ENCODE results near the gene B4GALNT2.

GRCh38 chr17:49104511-49105074 lies 28.0 kb upstream of the B4GALNT2 start:
- TF ChIP-seq, protein P1, sequence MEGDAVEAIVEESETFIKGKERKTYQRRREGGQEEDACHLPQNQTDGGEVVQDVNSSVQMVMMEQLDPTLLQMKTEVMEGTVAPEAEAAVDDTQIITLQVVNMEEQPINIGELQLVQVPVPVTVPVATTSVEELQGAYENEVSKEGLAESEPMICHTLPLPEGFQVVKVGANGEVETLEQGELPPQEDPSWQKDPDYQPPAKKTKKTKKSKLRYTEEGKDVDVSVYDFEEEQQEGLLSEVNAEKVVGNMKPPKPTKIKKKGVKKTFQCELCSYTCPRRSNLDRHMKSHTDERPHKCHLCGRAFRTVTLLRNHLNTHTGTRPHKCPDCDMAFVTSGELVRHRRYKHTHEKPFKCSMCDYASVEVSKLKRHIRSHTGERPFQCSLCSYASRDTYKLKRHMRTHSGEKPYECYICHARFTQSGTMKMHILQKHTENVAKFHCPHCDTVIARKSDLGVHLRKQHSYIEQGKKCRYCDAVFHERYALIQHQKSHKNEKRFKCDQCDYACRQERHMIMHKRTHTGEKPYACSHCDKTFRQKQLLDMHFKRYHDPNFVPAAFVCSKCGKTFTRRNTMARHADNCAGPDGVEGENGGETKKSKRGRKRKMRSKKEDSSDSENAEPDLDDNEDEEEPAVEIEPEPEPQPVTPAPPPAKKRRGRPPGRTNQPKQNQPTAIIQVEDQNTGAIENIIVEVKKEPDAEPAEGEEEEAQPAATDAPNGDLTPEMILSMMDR (IDR thresholded peaks at IDR 0.05; ENCODE audit: control extremely low read depth in 1 of 3, insufficient read depth in 1 of 3, low read depth in 1 of 3, low read length in 3 of 3), result no peak
- no peak for TF ChIP-seq CREB1 (IDR thresholded peaks at IDR 0.05)
- no peak for TF ChIP-seq POLR2A (IDR thresholded peaks at IDR 0.05; ENCODE audit: control extremely low read depth in 1 of 2, low read depth in 2 of 2, low read length in 2 of 2)
- no peak for TF ChIP-seq SP2 (IDR thresholded peaks at IDR 0.05; ENCODE audit: low read length)
- TF ChIP-seq, protein P2, sequence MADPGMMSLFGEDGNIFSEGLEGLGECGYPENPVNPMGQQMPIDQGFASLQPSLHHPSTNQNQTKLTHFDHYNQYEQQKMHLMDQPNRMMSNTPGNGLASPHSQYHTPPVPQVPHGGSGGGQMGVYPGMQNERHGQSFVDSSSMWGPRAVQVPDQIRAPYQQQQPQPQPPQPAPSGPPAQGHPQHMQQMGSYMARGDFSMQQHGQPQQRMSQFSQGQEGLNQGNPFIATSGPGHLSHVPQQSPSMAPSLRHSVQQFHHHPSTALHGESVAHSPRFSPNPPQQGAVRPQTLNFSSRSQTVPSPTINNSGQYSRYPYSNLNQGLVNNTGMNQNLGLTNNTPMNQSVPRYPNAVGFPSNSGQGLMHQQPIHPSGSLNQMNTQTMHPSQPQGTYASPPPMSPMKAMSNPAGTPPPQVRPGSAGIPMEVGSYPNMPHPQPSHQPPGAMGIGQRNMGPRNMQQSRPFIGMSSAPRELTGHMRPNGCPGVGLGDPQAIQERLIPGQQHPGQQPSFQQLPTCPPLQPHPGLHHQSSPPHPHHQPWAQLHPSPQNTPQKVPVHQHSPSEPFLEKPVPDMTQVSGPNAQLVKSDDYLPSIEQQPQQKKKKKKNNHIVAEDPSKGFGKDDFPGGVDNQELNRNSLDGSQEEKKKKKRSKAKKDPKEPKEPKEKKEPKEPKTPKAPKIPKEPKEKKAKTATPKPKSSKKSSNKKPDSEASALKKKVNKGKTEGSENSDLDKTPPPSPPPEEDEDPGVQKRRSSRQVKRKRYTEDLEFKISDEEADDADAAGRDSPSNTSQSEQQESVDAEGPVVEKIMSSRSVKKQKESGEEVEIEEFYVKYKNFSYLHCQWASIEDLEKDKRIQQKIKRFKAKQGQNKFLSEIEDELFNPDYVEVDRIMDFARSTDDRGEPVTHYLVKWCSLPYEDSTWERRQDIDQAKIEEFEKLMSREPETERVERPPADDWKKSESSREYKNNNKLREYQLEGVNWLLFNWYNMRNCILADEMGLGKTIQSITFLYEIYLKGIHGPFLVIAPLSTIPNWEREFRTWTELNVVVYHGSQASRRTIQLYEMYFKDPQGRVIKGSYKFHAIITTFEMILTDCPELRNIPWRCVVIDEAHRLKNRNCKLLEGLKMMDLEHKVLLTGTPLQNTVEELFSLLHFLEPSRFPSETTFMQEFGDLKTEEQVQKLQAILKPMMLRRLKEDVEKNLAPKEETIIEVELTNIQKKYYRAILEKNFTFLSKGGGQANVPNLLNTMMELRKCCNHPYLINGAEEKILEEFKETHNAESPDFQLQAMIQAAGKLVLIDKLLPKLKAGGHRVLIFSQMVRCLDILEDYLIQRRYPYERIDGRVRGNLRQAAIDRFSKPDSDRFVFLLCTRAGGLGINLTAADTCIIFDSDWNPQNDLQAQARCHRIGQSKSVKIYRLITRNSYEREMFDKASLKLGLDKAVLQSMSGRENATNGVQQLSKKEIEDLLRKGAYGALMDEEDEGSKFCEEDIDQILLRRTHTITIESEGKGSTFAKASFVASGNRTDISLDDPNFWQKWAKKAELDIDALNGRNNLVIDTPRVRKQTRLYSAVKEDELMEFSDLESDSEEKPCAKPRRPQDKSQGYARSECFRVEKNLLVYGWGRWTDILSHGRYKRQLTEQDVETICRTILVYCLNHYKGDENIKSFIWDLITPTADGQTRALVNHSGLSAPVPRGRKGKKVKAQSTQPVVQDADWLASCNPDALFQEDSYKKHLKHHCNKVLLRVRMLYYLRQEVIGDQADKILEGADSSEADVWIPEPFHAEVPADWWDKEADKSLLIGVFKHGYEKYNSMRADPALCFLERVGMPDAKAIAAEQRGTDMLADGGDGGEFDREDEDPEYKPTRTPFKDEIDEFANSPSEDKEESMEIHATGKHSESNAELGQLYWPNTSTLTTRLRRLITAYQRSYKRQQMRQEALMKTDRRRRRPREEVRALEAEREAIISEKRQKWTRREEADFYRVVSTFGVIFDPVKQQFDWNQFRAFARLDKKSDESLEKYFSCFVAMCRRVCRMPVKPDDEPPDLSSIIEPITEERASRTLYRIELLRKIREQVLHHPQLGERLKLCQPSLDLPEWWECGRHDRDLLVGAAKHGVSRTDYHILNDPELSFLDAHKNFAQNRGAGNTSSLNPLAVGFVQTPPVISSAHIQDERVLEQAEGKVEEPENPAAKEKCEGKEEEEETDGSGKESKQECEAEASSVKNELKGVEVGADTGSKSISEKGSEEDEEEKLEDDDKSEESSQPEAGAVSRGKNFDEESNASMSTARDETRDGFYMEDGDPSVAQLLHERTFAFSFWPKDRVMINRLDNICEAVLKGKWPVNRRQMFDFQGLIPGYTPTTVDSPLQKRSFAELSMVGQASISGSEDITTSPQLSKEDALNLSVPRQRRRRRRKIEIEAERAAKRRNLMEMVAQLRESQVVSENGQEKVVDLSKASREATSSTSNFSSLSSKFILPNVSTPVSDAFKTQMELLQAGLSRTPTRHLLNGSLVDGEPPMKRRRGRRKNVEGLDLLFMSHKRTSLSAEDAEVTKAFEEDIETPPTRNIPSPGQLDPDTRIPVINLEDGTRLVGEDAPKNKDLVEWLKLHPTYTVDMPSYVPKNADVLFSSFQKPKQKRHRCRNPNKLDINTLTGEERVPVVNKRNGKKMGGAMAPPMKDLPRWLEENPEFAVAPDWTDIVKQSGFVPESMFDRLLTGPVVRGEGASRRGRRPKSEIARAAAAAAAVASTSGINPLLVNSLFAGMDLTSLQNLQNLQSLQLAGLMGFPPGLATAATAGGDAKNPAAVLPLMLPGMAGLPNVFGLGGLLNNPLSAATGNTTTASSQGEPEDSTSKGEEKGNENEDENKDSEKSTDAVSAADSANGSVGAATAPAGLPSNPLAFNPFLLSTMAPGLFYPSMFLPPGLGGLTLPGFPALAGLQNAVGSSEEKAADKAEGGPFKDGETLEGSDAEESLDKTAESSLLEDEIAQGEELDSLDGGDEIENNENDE (IDR thresholded peaks at IDR 0.05; ENCODE audit: insufficient replicate concordance, low read length), result no peak
- no peak for TF ChIP-seq E2F6 (IDR thresholded peaks at IDR 0.05)
